ENCODE results near the gene EEPD1. TPM values are rescaled to one million over a fixed set of nuclear protein-coding genes. Genes with fewer than 3 reads are reported as not detected.

The EEPD1 gene
- total RNA-seq, 1 experiment from 2014 or later = 5.0 TPM

GRCh38 chr7:36118344-36118743, 34.7 kb upstream of the EEPD1 start:
- no peak overlapping the region for H4K5ac ChIP-seq (ENCODE audit: insufficient read length, low read depth, low read length)
- no peak overlapping the region for H4K91ac ChIP-seq (ENCODE audit: insufficient read length, low read depth, low read length)
- TF ChIP-seq CTCF (conservative IDR thresholded peaks at IDR 0.05) = no peak
- no peak for DNase-seq
- H3K4me2 ChIP-seq (ENCODE audit: insufficient read depth, insufficient read length, low read length) = no peak overlapping the region
- H2AK5ac ChIP-seq (ENCODE audit: insufficient read length, low read length) = no peak overlapping the region
- H2BK15ac ChIP-seq (ENCODE audit: low read depth, low read length) = no peak overlapping the region
- H4K8ac ChIP-seq (replicated peaks; ENCODE audit: insufficient read length, low read depth, low read length) = no peak overlapping the region
- no peak overlapping the region for H3K56ac ChIP-seq (ENCODE audit: insufficient read length, low read depth, low read length)
- no peak overlapping the region for H3T11ph ChIP-seq (ENCODE audit: low read length)
- no peaks in the 10 kb centered on the region; the same call in none of the 2 replicates for H3K27me3 Mint-ChIP-seq (ENCODE audit: low read depth)
- H3K9me3 ChIP-seq (ENCODE audit: control insufficient read depth, low read depth, low read length) = no peaks in the 10 kb centered on the region
- H3K4me3 Mint-ChIP-seq = no peak overlapping the region
- no peak overlapping the region for H3K23ac ChIP-seq (ENCODE audit: insufficient read length, low read depth, low read length)
- H2BK12ac ChIP-seq (ENCODE audit: insufficient read length, low read depth, low read length) = no peak overlapping the region
- H3K79me1 ChIP-seq (ENCODE audit: insufficient read depth, low read depth, low read length, poor library complexity, severe bottlenecking) = no peaks in the 10 kb centered on the region
- H3K14ac ChIP-seq (ENCODE audit: insufficient read depth, low read length) = no peak overlapping the region; the same call in 1 of the 2 replicates
- H3K9me3 Mint-ChIP-seq = peaks cover 3 to 13% of the 10 kb centered on the region in 2 experiments; a peak in 3 of 5 replicates
- H3K4me1 ChIP-seq (ENCODE audit: insufficient read depth, low read length) = no peaks in the 10 kb centered on the region
- peak overlapping the region in 1 of 3 experiments; percentile 68; a peak in 1 of 7 replicates for H3K27ac Mint-ChIP-seq
- H3K27ac ChIP-seq (ENCODE audit: insufficient read length, low read depth, low read length) = no peak overlapping the region
- no CpG with 5 or more reads among the region's 1 CpG for WGBS (ENCODE audit: extremely low coverage, insufficient read length, low lambda C conversion rate)
- H3K9ac ChIP-seq (ENCODE audit: extremely low read depth, insufficient read length, low read length) = no peak overlapping the region
- H2BK5ac ChIP-seq (ENCODE audit: insufficient read length, low read length) = no peak overlapping the region
- H2AFZ ChIP-seq (ENCODE audit: low read length) = no peak overlapping the region
- H4K20me1 ChIP-seq (ENCODE audit: control insufficient read depth, insufficient read depth, insufficient read length) = no peaks in the 10 kb centered on the region
- no peaks in the 10 kb centered on the region for H3K79me2 ChIP-seq (ENCODE audit: insufficient read depth, low read length)
- H2BK20ac ChIP-seq (ENCODE audit: low read depth, low read length, poor library complexity, severe bottlenecking) = no peak overlapping the region
- no peak overlapping the region for H3K4ac ChIP-seq (ENCODE audit: low read depth, low read length)
- H3K4me1 Mint-ChIP-seq = peaks cover 11 to 17% of the 10 kb centered on the region in 2 experiments
- H3K18ac ChIP-seq (ENCODE audit: insufficient read length, low read depth, low read length) = no peak overlapping the region
- no peaks in the 10 kb centered on the region for H3K23me2 ChIP-seq (ENCODE audit: insufficient read length, low read depth, low read length, poor library complexity, severe bottlenecking)
- no peak overlapping the region for H2BK120ac ChIP-seq (ENCODE audit: low read depth, low read length, poor library complexity, severe bottlenecking)
- no peaks in the 10 kb centered on the region for H3K27me3 ChIP-seq (ENCODE audit: insufficient read depth, low read length)
- peaks cover 0 to 3% (median 2%) of the 10 kb centered on the region in 3 experiments; a peak in 3 of 7 replicates for H3K36me3 Mint-ChIP-seq (ENCODE audit: insufficient read depth in 1 of 3, low read depth in 3 of 3)

All from H9 (cell line).